HG03571 (cell line): ENCODE results near the gene MSGN1.
"Not testable (repeated sequence)": the region's sequence is repeated elsewhere in the genome, so short reads cannot be mapped to it uniquely, and the experiment has no call there.

Experiments used
- ATAC-seq: cut with Tn5 transposase; IDR thresholded peaks from one replicate; pipeline ENCODE4 v1.9.1; 2021; ENCODE audit not compliant: unreplicated experiment

The MSGN1 gene

GRCh38 chr2:17804358-17804757, 11.9 kb upstream of the MSGN1 start:
- peak; percentile 68 for ATAC-seq

- peak; percentile 39 for ATAC-seq
Measured at GRCh38 chr2:17805166-17805565, 11.1 kb upstream of the MSGN1 start.

GRCh38 chr2:17805717-17806363, 10.4 kb upstream of the MSGN1 start:
- no peak for ATAC-seq

- peak; percentile 43 for ATAC-seq
Measured at GRCh38 chr2:17813010-17813741, 3.1 kb upstream of the MSGN1 start.

- peak; percentile 90 for ATAC-seq
Measured at GRCh38 chr2:17813742-17814473, 2.4 kb upstream of the MSGN1 start.

- ATAC-seq, result no peak
Measured at GRCh38 chr2:17814601-17815000, 1.7 kb upstream of the MSGN1 start.

- no peak for ATAC-seq
Measured at GRCh38 chr2:17815468-17816184, 634 bp upstream of the MSGN1 start.

- no peak for ATAC-seq
Measured at GRCh38 chr2:17818235-17818815, 2.1 kb downstream of the MSGN1 start.

GRCh38 chr2:17821080-17821479, 4.8 kb downstream of the MSGN1 start:
- ATAC-seq, result no peak

- peak; percentile 42 for ATAC-seq
Measured at GRCh38 chr2:17821535-17822444, 5.5 kb downstream of the MSGN1 start.

- ATAC-seq, result peak; percentile 64
Measured at GRCh38 chr2:17822445-17823117, 6.3 kb downstream of the MSGN1 start.

- not testable (repeated sequence) for ATAC-seq
Measured at GRCh38 chr2:17823646-17824045, 7.4 kb downstream of the MSGN1 start.

- no peak for ATAC-seq
Measured at GRCh38 chr2:17827316-17827715, 11.1 kb downstream of the MSGN1 start.

GRCh38 chr2:17827785-17828184, 11.5 kb downstream of the MSGN1 start:
- no peak for ATAC-seq

GRCh38 chr2:17830053-17831034, 14.1 kb downstream of the MSGN1 start:
- peak; percentile 72 for ATAC-seq

GRCh38 chr2:17835516-17835915, 19.3 kb downstream of the MSGN1 start:
- no peak for ATAC-seq

GRCh38 chr2:17839959-17840358, 23.7 kb downstream of the MSGN1 start:
- ATAC-seq, result no peak

GRCh38 chr2:17843457-17843856, 27.2 kb downstream of the MSGN1 start:
- no peak for ATAC-seq
